Neural progenitor cell (in vitro differentiated cells): Measurements from ENCODE around the gene EXO1.

ENCODE experiments used
- EZH2 ChIP-seq: fragments of 200-600 bp; sonication (generic); IDR thresholded peaks from 2 replicates; pipeline ENCODE4 v1.6.1; 2017; ENCODE audit warnings: antibody characterized with exemption, mild to moderate bottlenecking, moderate library complexity
- EZH2phosphoT487 ChIP-seq: fragments of 200-600 bp; sonication (generic); IDR thresholded peaks from 2 replicates; pipeline ENCODE4 v1.6.1; 2017; ENCODE audit warnings: antibody characterized with exemption
- TF ChIP-seq, protein P1 (sequence below): fragments of 200-600 bp; sonication (generic); IDR thresholded peaks from 2 replicates; pipeline ENCODE4 v1.5.1; 2017; ENCODE audit warnings: antibody characterized with exemption, mild to moderate bottlenecking

GRCh38 chr1:241829468-241829867 is 18.5 kb upstream of the EXO1 start:
- TF ChIP-seq, protein P1, sequence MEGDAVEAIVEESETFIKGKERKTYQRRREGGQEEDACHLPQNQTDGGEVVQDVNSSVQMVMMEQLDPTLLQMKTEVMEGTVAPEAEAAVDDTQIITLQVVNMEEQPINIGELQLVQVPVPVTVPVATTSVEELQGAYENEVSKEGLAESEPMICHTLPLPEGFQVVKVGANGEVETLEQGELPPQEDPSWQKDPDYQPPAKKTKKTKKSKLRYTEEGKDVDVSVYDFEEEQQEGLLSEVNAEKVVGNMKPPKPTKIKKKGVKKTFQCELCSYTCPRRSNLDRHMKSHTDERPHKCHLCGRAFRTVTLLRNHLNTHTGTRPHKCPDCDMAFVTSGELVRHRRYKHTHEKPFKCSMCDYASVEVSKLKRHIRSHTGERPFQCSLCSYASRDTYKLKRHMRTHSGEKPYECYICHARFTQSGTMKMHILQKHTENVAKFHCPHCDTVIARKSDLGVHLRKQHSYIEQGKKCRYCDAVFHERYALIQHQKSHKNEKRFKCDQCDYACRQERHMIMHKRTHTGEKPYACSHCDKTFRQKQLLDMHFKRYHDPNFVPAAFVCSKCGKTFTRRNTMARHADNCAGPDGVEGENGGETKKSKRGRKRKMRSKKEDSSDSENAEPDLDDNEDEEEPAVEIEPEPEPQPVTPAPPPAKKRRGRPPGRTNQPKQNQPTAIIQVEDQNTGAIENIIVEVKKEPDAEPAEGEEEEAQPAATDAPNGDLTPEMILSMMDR = no peak
- TF ChIP-seq EZH2phosphoT487 = no peak
- no peak for TF ChIP-seq EZH2
